AG04450 (cell line): ENCODE data around the gene DNAJC5. TPM values are rescaled to one million over a fixed set of nuclear protein-coding genes. Genes with fewer than 3 reads are reported as not detected.

Experiments used
- CTCF ChIA-PET: fragments of 300-600, 350-600 bp; formaldehyde crosslinking; extraction: SDS; loops from one replicate; lab custom pipeline; 2022; ENCODE audit warnings: antibody characterized with exemption, inconsistent platforms; lab: Charles Lee
- POLR2A ChIA-PET: fragments of 350-600 bp; formaldehyde crosslinking; extraction: SDS; loops from one replicate; lab custom pipeline; 2021; ENCODE audit warnings: antibody characterized with exemption, inconsistent platforms; lab: Yijun Ruan, JAX
- DNase-seq: peaks from one replicate; pipeline ENCODE4 v3.0.0-alpha.2; 2011; ENCODE audit warnings: low read depth, low spot score
- H3K27ac ChIP-seq: one replicate; pipeline ENCODE4 v1.5.1; 2012; ENCODE audit warnings: low read depth, low read length, control low read depth
- H3K27me3 ChIP-seq: one replicate; pipeline ENCODE4 v1.6.0; 2012; ENCODE audit warnings: low read length; ENCODE audit not compliant: control insufficient read depth, insufficient read depth
- H3K4me3 ChIP-seq: 2 replicates; pipeline ENCODE4 v1.5.1; 2011; ENCODE audit warnings: mild to moderate bottlenecking, low read depth, low read length, control low read depth
- H3K9me3 ChIP-seq: 2 replicates; pipeline ENCODE4 v1.5.1; 2012; ENCODE audit warnings: low read length; ENCODE audit not compliant: control insufficient read depth, insufficient read depth
- polyA plus RNA-seq: library from polyadenylated mRNA; depleted of rRNA; stranded (reverse); fragments of >200 nt; gene quantifications from 2 replicates; pipeline ENCODE4 v1.2.3, GENCODE V29; 2011
- TF ChIP-seq, protein P1 (sequence below): IDR thresholded peaks from 2 replicates; pipeline ENCODE4 v1.5.1; 2011; ENCODE audit warnings: low read depth, low read length, control low read depth, inconsistent platforms

Gene DNAJC5
- polyA plus RNA-seq, 1 experiment = 36.7 TPM

DNA sequence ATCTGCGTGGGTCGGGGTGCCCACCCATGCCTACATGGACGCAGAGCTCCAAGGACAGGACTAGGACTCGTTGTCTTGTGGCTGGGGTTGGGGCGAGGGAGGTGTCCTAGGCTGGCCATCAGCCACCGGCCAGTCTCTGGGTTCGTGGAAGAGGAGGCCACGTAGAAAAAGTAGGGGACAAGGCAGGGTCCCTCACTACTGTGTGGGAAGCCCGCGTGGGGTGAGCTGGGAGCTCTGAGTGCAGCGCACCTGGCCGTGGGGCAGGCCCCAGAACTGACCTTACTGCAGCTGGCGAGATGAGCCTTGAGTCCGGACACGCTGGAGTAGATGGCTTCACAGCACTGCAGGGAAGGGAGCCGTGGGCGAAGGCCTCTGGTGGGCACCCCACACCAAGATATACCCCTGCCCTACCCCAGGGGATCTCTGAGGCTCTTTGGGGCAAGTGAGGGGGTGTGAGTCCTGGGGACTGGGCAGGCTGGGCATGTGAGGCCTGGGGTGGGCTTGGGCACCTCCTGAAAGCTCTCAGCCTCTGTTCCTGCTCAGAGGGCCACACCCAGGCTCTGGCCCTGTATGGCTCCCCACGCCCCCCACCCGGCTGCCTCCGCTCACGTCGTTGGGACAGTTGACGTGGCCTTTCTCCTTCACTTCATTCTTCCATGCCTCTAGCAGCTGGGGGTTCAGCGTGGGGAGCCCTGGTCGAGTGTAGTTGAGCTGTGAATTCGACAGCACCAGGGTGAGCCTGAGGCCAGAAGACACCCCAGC lies 66.9 kb downstream of the DNAJC5 start:
- Histone ChIP-seq H3K4me3 (no peak overlapping the region), H3K27me3 (no peaks in the 10 kb centered on the region), H3K9me3 (peaks cover 36% of the 10 kb centered on the region), H3K27ac (no peak overlapping the region)
- DNase-seq = no peak
- ChIA-PET POLR2A (no interaction called here), CTCF (no interaction called here)
- TF ChIP-seq, protein P1, sequence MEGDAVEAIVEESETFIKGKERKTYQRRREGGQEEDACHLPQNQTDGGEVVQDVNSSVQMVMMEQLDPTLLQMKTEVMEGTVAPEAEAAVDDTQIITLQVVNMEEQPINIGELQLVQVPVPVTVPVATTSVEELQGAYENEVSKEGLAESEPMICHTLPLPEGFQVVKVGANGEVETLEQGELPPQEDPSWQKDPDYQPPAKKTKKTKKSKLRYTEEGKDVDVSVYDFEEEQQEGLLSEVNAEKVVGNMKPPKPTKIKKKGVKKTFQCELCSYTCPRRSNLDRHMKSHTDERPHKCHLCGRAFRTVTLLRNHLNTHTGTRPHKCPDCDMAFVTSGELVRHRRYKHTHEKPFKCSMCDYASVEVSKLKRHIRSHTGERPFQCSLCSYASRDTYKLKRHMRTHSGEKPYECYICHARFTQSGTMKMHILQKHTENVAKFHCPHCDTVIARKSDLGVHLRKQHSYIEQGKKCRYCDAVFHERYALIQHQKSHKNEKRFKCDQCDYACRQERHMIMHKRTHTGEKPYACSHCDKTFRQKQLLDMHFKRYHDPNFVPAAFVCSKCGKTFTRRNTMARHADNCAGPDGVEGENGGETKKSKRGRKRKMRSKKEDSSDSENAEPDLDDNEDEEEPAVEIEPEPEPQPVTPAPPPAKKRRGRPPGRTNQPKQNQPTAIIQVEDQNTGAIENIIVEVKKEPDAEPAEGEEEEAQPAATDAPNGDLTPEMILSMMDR = no peak

DNA sequence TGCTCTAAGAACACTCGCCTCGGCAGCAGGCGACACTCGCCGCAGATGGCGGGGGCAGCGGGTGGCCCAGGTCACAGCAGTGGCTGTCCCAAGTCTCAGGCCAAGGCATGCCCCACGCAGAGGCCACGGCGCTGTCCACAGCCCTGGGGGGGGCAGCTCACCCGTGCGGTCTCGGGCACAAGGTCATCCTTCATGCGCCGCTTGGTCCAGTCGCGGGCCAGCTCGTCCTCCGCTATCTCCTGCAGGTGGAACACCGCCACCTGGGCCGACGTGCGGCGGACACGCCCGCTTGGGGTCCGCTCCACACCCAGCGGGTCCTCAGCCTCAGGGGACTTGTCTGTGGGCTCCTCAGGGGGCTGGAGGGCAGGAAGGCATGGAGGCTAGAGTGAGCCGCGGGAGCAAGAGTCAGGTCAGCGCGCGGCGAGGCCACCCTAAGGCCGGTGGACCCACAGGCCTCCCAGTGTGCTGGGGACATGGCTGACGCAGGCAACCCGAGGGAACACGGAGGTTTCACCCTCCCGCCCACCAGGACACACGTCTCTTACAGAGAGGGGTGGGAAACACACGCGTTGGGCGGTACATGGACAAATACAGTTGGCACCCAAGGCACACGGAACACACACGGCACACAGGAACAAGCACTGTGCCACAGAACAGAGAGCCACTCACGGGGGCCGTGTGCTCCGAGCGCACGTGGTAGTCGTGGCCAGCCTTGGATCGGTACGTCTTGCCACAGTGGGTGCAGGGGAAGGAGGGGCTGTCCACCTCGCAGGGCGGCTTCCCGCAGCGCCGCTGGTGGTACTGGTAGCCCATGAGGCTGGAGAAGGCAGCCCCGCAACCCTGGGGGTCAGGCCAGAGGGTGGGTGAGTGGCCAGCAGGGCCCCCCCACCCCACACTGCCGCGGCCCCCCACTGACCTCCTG lies 67.8 kb downstream of the DNAJC5 start:
- no peaks in the 10 kb centered on the region for H3K27me3 ChIP-seq
- CTCF ChIA-PET = no interaction called here
- H3K9me3 ChIP-seq = peaks cover 44% of the 10 kb centered on the region
- H3K4me3 ChIP-seq = no peak overlapping the region
- DNase-seq = no peak
- POLR2A ChIA-PET = no interaction called here
- TF ChIP-seq, protein P1 = no peak
- H3K27ac ChIP-seq = no peak overlapping the region

DNA sequence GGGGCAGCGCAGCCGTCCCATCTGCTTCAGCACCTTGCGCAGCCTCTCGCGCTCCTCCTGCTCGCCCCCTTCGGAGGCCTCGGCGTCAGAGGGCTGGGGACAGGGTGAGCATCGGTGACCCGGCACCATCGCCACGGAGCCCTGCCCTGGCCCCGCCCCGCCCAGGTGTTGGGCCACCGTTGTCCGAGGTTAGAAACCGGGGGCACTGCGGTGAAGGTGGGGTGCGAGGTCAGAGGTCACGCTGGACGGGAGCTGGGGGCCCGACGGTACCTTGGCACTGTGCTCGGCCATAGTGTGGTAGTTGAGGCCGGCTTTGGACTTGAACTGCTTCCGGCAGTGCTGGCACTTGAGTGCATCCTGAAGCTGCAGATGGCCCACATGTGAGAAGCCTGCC lies 68.4 kb downstream of the DNAJC5 start:
- Histone ChIP-seq H3K4me3 (no peak overlapping the region), H3K9me3 (peaks cover 51% of the 10 kb centered on the region), H3K27me3 (no peaks in the 10 kb centered on the region), H3K27ac (no peak overlapping the region)
- DNase-seq = no peak
- ChIA-PET CTCF (no interaction called here), POLR2A (no interaction called here)
- TF ChIP-seq, protein P1 = no peak

DNA sequence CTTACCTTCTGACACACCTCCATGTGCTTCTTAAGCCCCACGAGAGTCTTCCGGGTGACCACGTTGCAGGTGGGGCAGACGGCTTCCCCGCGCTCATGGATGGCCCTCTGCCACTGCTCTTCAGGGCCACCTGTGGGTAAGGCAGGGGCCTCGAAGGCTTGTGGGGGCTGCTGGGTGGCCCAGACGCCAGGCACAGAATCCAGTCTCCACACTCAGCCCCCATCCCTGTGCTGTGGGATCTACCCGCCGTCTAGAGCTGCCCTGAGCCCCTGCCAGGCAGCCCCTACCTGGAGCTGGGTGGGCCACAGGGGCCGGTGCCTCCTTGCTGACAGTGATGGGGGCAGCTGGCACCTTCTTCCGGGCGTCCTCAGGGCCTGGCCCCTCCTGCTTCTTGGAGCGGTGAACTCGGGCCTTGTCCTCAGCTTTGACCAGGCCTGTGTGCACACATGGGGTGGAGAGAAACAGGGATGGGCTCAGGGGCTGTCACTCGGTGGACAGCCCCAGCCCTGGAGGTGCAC lies 68.9 kb downstream of the DNAJC5 start:
- CTCF ChIA-PET = no interaction called here
- no peaks in the 10 kb centered on the region for H3K27me3 ChIP-seq
- H3K27ac ChIP-seq = no peak overlapping the region
- POLR2A ChIA-PET = no interaction called here
- no peak for DNase-seq
- TF ChIP-seq, protein P1 = no peak
- H3K9me3 ChIP-seq = peaks cover 55% of the 10 kb centered on the region
- H3K4me3 ChIP-seq = no peak overlapping the region
